Measurements from ENCODE around the gene NDUFS2. TPM values are rescaled to one million over a fixed set of nuclear protein-coding genes. Genes with fewer than 3 reads are reported as not detected.

Gene NDUFS2
- total RNA-seq, 3 donors from 2014 or later (not counting 1 experiment from before 2014, with no cell fraction given) = 74.7 to 88.8 (median 84.7) TPM

DNA sequence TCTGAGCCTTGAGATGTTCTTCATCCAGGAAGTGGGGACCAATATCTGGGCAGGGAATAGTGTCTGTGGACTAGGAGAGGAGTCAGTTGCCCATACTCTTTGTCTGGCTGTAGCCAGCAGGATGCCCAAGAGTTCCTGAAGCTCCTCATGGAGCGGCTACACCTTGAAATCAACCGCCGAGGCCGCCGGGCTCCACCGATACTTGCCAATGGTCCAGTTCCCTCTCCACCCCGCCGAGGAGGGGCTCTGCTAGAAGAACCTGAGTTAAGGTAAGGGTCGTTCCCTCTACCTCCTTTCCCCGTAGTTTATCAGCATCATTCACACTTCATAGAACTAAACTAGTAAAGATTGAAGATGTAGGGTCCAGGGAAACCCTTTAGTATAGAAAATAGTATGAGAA lies 39.4 kb upstream of the NDUFS2 start:
- peaks cover 16% of the 10 kb centered on the region for H3K36me3 ChIP-seq (ENCODE audit: control insufficient read depth, insufficient read depth, low read length)
- WGBS (ENCODE audit: insufficient coverage) = 94% methylated on average over 8 of the region's 10 CpGs

DNA sequence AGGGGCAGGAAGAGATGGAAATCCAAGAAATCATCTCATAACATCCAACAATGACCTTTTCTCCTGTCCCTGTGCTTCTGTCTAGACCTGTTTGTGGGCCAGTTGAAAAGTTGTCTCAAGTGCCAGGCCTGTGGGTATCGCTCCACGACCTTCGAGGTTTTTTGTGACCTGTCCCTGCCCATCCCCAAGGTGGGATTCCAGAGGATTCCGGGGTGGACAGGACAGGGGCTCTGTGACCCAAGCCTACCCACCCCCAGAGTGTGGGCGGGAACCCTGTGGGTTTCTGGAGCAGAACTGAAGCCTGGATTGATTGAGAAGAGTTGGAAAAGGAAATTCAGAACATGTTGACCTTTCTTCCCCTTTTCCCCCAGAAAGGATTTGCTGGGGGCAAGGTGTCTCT lies 38.4 kb upstream of the NDUFS2 start:
- TF ChIP-seq, protein P1, sequence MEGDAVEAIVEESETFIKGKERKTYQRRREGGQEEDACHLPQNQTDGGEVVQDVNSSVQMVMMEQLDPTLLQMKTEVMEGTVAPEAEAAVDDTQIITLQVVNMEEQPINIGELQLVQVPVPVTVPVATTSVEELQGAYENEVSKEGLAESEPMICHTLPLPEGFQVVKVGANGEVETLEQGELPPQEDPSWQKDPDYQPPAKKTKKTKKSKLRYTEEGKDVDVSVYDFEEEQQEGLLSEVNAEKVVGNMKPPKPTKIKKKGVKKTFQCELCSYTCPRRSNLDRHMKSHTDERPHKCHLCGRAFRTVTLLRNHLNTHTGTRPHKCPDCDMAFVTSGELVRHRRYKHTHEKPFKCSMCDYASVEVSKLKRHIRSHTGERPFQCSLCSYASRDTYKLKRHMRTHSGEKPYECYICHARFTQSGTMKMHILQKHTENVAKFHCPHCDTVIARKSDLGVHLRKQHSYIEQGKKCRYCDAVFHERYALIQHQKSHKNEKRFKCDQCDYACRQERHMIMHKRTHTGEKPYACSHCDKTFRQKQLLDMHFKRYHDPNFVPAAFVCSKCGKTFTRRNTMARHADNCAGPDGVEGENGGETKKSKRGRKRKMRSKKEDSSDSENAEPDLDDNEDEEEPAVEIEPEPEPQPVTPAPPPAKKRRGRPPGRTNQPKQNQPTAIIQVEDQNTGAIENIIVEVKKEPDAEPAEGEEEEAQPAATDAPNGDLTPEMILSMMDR (IDR thresholded peaks at IDR 0.05) = no peak
- Mint-ChIP-seq H3K27me3 (ENCODE audit: low read depth in 2 of 2) (no peaks in the 10 kb centered on the region), H3K27ac (peak overlapping the region; percentile 97 to 98), H3K9me3 (no peaks in the 10 kb centered on the region), H3K36me3 (no peaks in the 10 kb centered on the region), H3K4me1 (peaks cover 46 to 71% of the 10 kb centered on the region in 2 donors), H3K4me3 (peak overlapping the region; percentile 10)
- no peak overlapping the region for H3K4me3 ChIP-seq (ENCODE audit: low read length)
- intact Hi-C loops (cut with micrococcal nuclease) = no loop called here
- DNase-seq (no peak), ATAC-seq (no peak)
- whole genome bisulfite sequencing (ENCODE audit: insufficient coverage) = 94% methylated on average over 4 of the region's 5 CpGs
- H3K27ac ChIP-seq (ENCODE audit: low read length) = no peak overlapping the region
- no peaks in the 10 kb centered on the region for H3K9me3 ChIP-seq (ENCODE audit: control insufficient read depth, insufficient read depth, low read length)
- no peaks in the 10 kb centered on the region for H3K27me3 ChIP-seq (ENCODE audit: control insufficient read depth, insufficient read depth, low read length)
- H3K4me1 ChIP-seq (ENCODE audit: control insufficient read depth, insufficient read depth, low read length) = peaks cover 44% of the 10 kb centered on the region
- peaks cover 10% of the 10 kb centered on the region for H3K36me3 ChIP-seq (ENCODE audit: control insufficient read depth, insufficient read depth, low read length)

More for the DNA sequence above, 39.4 kb upstream of the NDUFS2 start:
- Mint-ChIP-seq H3K27me3 (ENCODE audit: low read depth in 2 of 2) (no peaks in the 10 kb centered on the region), H3K4me3 (peak overlapping the region; percentile 55), H3K9me3 (no peaks in the 10 kb centered on the region), H3K36me3 (peaks cover 5% of the 10 kb centered on the region), H3K4me1 (peaks cover 49 to 75% of the 10 kb centered on the region in 2 donors), H3K27ac (peak overlapping the region; percentile 97 to 98)
- intact Hi-C loops (cut with micrococcal nuclease) = no loop called here
- TF ChIP-seq, protein P1 (IDR thresholded peaks at IDR 0.05) = no peak
- H3K27me3 ChIP-seq (ENCODE audit: control insufficient read depth, insufficient read depth, low read length) = no peaks in the 10 kb centered on the region
- no peak overlapping the region for H3K27ac ChIP-seq (ENCODE audit: low read length)
- DNase-seq (no peak), ATAC-seq (no peak)
- peaks cover 45% of the 10 kb centered on the region for H3K4me1 ChIP-seq (ENCODE audit: control insufficient read depth, insufficient read depth, low read length)
- H3K4me3 ChIP-seq (ENCODE audit: low read length) = no peak overlapping the region
- H3K9me3 ChIP-seq (ENCODE audit: control insufficient read depth, insufficient read depth, low read length) = no peaks in the 10 kb centered on the region

DNA sequence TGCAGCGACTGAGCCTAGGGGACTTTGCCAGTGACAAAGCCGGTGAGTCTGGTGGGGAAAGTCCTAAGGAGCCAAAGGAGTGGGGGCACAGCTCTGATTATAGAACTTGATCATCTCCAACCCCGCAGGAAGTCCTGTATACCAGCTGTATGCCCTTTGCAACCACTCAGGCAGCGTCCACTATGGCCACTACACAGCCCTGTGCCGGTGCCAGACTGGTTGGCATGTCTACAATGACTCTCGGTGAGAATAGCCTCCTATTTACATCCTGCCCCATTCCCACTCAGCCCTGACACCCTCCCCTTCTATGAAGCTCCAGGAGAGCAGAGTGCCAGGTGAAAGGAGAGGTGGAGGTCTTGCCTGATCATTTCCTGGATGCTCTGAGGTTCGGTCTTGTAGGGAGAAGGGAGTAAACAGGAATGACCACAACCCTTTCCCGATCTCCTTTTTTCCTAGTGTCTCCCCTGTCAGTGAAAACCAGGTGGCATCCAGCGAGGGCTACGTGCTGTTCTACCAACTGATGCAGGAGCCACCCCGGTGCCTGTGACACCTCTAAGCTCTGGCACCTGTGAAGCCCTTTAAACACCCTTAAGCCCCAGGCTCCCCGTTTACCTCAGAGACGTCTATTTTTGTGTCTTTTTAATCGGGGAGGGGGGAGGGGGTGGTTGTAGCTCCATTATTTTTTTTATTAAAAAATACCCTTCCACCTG lies 37.1 kb upstream of the NDUFS2 start:
- ATAC-seq (no peak), DNase-seq (no peak)
- H3K36me3 ChIP-seq (ENCODE audit: control insufficient read depth, insufficient read depth, low read length) = peaks cover 17% of the 10 kb centered on the region
- peak overlapping the region; percentile 89 for H3K27ac ChIP-seq (ENCODE audit: low read length)
- no peaks in the 10 kb centered on the region for H3K9me3 Mint-ChIP-seq
- H3K27me3 Mint-ChIP-seq (ENCODE audit: low read depth in 2 of 2) = no peaks in the 10 kb centered on the region
- 93% methylated on average over 11 of the region's 14 CpGs for WGBS (ENCODE audit: insufficient coverage)
- peaks cover 33 to 58% of the 10 kb centered on the region in 2 donors for H3K4me1 Mint-ChIP-seq
- peak overlapping the region; percentile 72 for H3K4me3 Mint-ChIP-seq
- TF ChIP-seq, protein P1 (IDR thresholded peaks at IDR 0.05) = no peak
- H3K4me3 ChIP-seq (ENCODE audit: low read length) = peak overlapping the region; percentile 69
- intact Hi-C loops (cut with micrococcal nuclease) = loop anchor here (5.0 kb wide), 1 partner anchor 37 kb away; the partner anchor contains the start of gene NDUFS2
- peaks cover 34% of the 10 kb centered on the region for H3K4me1 ChIP-seq (ENCODE audit: control insufficient read depth, insufficient read depth, low read length)
- H3K36me3 Mint-ChIP-seq = no peaks in the 10 kb centered on the region
- no peaks in the 10 kb centered on the region for H3K27me3 ChIP-seq (ENCODE audit: control insufficient read depth, insufficient read depth, low read length)
- peak overlapping the region; percentile 97 to 98 for H3K27ac Mint-ChIP-seq
- no peaks in the 10 kb centered on the region for H3K9me3 ChIP-seq (ENCODE audit: control insufficient read depth, insufficient read depth, low read length)
